ENCODE measurements around the gene WSCD2.

WSCD2 gene

DNA sequence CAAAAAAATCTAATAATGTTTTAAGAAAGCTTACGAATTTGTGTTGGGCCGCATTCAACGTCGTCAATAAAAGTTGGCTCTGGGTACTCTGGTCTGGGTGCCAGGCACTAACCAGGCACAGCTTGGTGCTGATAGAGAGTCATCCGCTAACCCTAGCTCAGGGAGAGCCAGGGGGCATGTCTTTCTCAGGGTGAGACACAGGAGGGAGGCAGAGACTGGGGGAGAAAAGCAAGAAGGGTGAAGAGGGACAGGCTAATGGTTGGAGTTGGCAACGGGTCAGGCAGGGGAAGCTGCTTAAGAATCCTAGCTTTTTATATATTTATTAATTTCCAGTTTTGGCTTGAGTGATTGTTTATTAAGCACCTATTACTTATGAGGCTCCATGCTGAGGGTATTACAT lies 105.1 kb downstream of the WSCD2 start:
- H3K27ac ChIP-seq (ENCODE audit: low read depth, low read length): no peak overlapping the region
- no peak overlapping the region for H3K4me3 ChIP-seq (ENCODE audit: low read depth in 1 of 5, low read length in 5 of 5)
- H3K9me3 ChIP-seq (ENCODE audit: control insufficient read depth in 5 of 5, low read length in 5 of 5): peaks cover 3 to 8% (median 6%) of the 10 kb centered on the region in 5 donors
- no peak overlapping the region for H3K9ac ChIP-seq (ENCODE audit: low read length in 5 of 5)
- no peaks in the 10 kb centered on the region for H3K4me1 ChIP-seq (ENCODE audit: control insufficient read depth in 5 of 5, insufficient read depth in 5 of 5, low read length in 5 of 5)
- H3K27me3 ChIP-seq (ENCODE audit: control insufficient read depth in 5 of 5, insufficient read depth in 4 of 5, low read length in 5 of 5): peaks cover 0 to 6% (median 5%) of the 10 kb centered on the region in 5 donors
- no peaks in the 10 kb centered on the region for H3K36me3 ChIP-seq (ENCODE audit: control insufficient read depth in 5 of 5, insufficient read depth in 5 of 5, low read length in 5 of 5)

GRCh38 chr12:108235197-108235984 lies 106.3 kb downstream of the WSCD2 start:
- Histone ChIP-seq H3K27ac (ENCODE audit: low read depth, low read length) (no peak overlapping the region), H3K27me3 (ENCODE audit: control insufficient read depth in 5 of 5, insufficient read depth in 4 of 5, low read length in 5 of 5) (peaks cover 0 to 13% (median 7%) of the 10 kb centered on the region in 5 donors), H3K4me1 (ENCODE audit: control insufficient read depth in 5 of 5, insufficient read depth in 5 of 5, low read length in 5 of 5) (no peaks in the 10 kb centered on the region), H3K4me3 (ENCODE audit: low read depth in 1 of 5, low read length in 5 of 5) (no peak overlapping the region), H3K9me3 (ENCODE audit: control insufficient read depth in 5 of 5, low read length in 5 of 5) (peaks cover 3 to 8% (median 6%) of the 10 kb centered on the region in 5 donors), H3K9ac (ENCODE audit: low read length in 5 of 5) (no peak overlapping the region), H3K36me3 (ENCODE audit: control insufficient read depth in 5 of 5, insufficient read depth in 5 of 5, low read length in 5 of 5) (no peaks in the 10 kb centered on the region)

DNA sequence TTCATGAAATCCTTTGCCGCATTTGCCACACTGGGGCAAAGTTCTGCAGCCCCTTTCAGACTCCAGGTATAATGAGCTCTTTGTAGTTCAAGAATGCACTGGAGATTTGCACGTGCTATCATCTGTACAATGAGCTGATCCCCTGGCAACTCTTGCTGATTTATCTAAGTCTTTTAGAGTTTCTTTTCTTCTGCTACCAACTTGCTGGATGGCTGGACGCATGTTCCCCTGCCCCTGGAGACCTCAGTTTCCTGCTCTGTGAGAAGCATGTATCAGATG lies 106.8 kb downstream of the WSCD2 start:
- no peak overlapping the region for H3K9ac ChIP-seq (ENCODE audit: low read length in 5 of 5)
- H3K27ac ChIP-seq (ENCODE audit: low read depth, low read length): no peak overlapping the region
- no peaks in the 10 kb centered on the region for H3K4me1 ChIP-seq (ENCODE audit: control insufficient read depth in 5 of 5, insufficient read depth in 5 of 5, low read length in 5 of 5)
- peaks cover 3 to 8% (median 6%) of the 10 kb centered on the region in 5 donors for H3K9me3 ChIP-seq (ENCODE audit: control insufficient read depth in 5 of 5, low read length in 5 of 5)
- H3K36me3 ChIP-seq (ENCODE audit: control insufficient read depth in 5 of 5, insufficient read depth in 5 of 5, low read length in 5 of 5): no peaks in the 10 kb centered on the region
- H3K27me3 ChIP-seq (ENCODE audit: control insufficient read depth in 5 of 5, insufficient read depth in 4 of 5, low read length in 5 of 5): peaks cover 0 to 17% (median 8%) of the 10 kb centered on the region in 5 donors
- H3K4me3 ChIP-seq (ENCODE audit: low read depth in 1 of 5, low read length in 5 of 5): no peak overlapping the region

DNA sequence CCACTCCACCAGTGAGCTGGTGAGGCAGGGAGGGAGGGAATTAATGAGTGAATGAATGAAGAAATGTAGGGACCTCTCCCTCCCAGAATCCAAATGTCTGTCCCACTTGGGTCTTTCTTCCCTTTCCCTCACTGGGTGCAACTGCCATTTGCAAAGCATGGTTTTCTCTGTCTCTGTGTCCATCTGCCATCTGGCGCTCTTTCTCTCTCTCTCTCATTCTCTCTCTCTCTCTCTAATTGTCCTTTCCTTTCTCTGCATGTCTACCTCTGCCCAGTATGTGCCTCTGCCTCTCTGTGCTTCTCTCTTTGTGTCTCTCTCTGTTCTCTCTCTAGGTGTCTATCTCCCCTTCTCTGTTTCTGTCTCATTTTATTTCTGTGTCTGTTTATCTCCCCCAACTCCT lies 107.3 kb downstream of the WSCD2 start:
- Histone ChIP-seq H3K27ac (ENCODE audit: low read depth, low read length) (no peak overlapping the region), H3K9me3 (ENCODE audit: control insufficient read depth in 5 of 5, low read length in 5 of 5) (peaks cover 3 to 8% (median 6%) of the 10 kb centered on the region in 5 donors), H3K4me3 (ENCODE audit: low read depth in 1 of 5, low read length in 5 of 5) (no peak overlapping the region), H3K27me3 (ENCODE audit: control insufficient read depth in 5 of 5, insufficient read depth in 4 of 5, low read length in 5 of 5) (peaks cover 0 to 17% (median 8%) of the 10 kb centered on the region in 5 donors), H3K4me1 (ENCODE audit: control insufficient read depth in 5 of 5, insufficient read depth in 5 of 5, low read length in 5 of 5) (no peaks in the 10 kb centered on the region), H3K9ac (ENCODE audit: low read length in 5 of 5) (no peak overlapping the region), H3K36me3 (ENCODE audit: control insufficient read depth in 5 of 5, insufficient read depth in 5 of 5, low read length in 5 of 5) (no peaks in the 10 kb centered on the region)

DNA sequence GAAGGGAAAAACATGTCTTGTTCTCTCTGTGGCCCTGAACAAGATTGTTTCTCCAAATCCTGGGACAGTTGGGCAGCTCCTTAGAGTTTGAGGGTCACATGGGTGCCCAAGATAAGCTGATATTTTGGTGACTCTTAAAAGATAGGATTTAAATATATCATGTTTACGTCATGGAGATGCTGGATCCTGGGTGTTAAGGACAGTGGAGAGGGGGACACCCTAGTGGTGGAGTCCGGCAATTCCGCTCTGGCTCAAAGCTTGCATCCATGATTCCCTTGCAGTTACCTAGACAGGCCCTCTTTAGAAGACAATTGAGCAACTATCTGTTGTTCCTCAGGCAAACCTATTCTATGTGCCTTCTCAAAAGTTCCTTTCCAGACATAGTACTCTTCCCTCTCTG lies 108.2 kb downstream of the WSCD2 start:
- Histone ChIP-seq H3K4me3 (ENCODE audit: low read depth in 1 of 5, low read length in 5 of 5) (no peak overlapping the region), H3K27me3 (ENCODE audit: control insufficient read depth in 5 of 5, insufficient read depth in 4 of 5, low read length in 5 of 5) (peaks cover 0 to 17% (median 8%) of the 10 kb centered on the region in 5 donors), H3K4me1 (ENCODE audit: control insufficient read depth in 5 of 5, insufficient read depth in 5 of 5, low read length in 5 of 5) (no peaks in the 10 kb centered on the region), H3K9me3 (ENCODE audit: control insufficient read depth in 5 of 5, low read length in 5 of 5) (peaks cover 3 to 8% (median 6%) of the 10 kb centered on the region in 5 donors), H3K27ac (ENCODE audit: low read depth, low read length) (no peak overlapping the region), H3K36me3 (ENCODE audit: control insufficient read depth in 5 of 5, insufficient read depth in 5 of 5, low read length in 5 of 5) (no peaks in the 10 kb centered on the region), H3K9ac (ENCODE audit: low read length in 5 of 5) (no peak overlapping the region)

GRCh38 chr12:108238474-108238873 lies 109.4 kb downstream of the WSCD2 start:
- Histone ChIP-seq H3K27ac (ENCODE audit: low read depth, low read length) (no peak overlapping the region), H3K4me3 (ENCODE audit: low read depth in 1 of 5, low read length in 5 of 5) (no peak overlapping the region), H3K9ac (ENCODE audit: low read length in 5 of 5) (no peak overlapping the region), H3K27me3 (ENCODE audit: control insufficient read depth in 5 of 5, insufficient read depth in 4 of 5, low read length in 5 of 5) (peaks cover 0 to 17% (median 8%) of the 10 kb centered on the region in 5 donors), H3K4me1 (ENCODE audit: control insufficient read depth in 5 of 5, insufficient read depth in 5 of 5, low read length in 5 of 5) (no peaks in the 10 kb centered on the region), H3K9me3 (ENCODE audit: control insufficient read depth in 5 of 5, low read length in 5 of 5) (peaks cover 3 to 8% (median 6%) of the 10 kb centered on the region in 5 donors), H3K36me3 (ENCODE audit: control insufficient read depth in 5 of 5, insufficient read depth in 5 of 5, low read length in 5 of 5) (no peaks in the 10 kb centered on the region)

GRCh38 chr12:108239378-108239777 lies 110.3 kb downstream of the WSCD2 start:
- H3K9ac ChIP-seq (ENCODE audit: low read length in 5 of 5): no peak overlapping the region
- H3K27me3 ChIP-seq (ENCODE audit: control insufficient read depth in 5 of 5, insufficient read depth in 4 of 5, low read length in 5 of 5): peaks cover 0 to 17% (median 8%) of the 10 kb centered on the region in 5 donors
- no peaks in the 10 kb centered on the region for H3K36me3 ChIP-seq (ENCODE audit: control insufficient read depth in 5 of 5, insufficient read depth in 5 of 5, low read length in 5 of 5)
- peaks cover 3 to 8% (median 6%) of the 10 kb centered on the region in 5 donors for H3K9me3 ChIP-seq (ENCODE audit: control insufficient read depth in 5 of 5, low read length in 5 of 5)
- H3K4me1 ChIP-seq (ENCODE audit: control insufficient read depth in 5 of 5, insufficient read depth in 5 of 5, low read length in 5 of 5): no peaks in the 10 kb centered on the region
- H3K4me3 ChIP-seq (ENCODE audit: low read depth in 1 of 5, low read length in 5 of 5): no peak overlapping the region
- H3K27ac ChIP-seq (ENCODE audit: low read depth, low read length): no peak overlapping the region

- Histone ChIP-seq H3K36me3 (ENCODE audit: control insufficient read depth in 5 of 5, insufficient read depth in 5 of 5, low read length in 5 of 5) (no peaks in the 10 kb centered on the region), H3K4me3 (ENCODE audit: low read depth in 1 of 5, low read length in 5 of 5) (no peak overlapping the region), H3K4me1 (ENCODE audit: control insufficient read depth in 5 of 5, insufficient read depth in 5 of 5, low read length in 5 of 5) (no peaks in the 10 kb centered on the region), H3K27ac (ENCODE audit: low read depth, low read length) (no peak overlapping the region), H3K9ac (ENCODE audit: low read length in 5 of 5) (no peak overlapping the region), H3K9me3 (ENCODE audit: control insufficient read depth in 5 of 5, low read length in 5 of 5) (peaks cover 3 to 8% (median 6%) of the 10 kb centered on the region in 5 donors), H3K27me3 (ENCODE audit: control insufficient read depth in 5 of 5, insufficient read depth in 4 of 5, low read length in 5 of 5) (peaks cover 0 to 17% (median 8%) of the 10 kb centered on the region in 5 donors)
Measured at GRCh38 chr12:108240027-108240785, 111.1 kb downstream of the WSCD2 start.

GRCh38 chr12:108240928-108241327 lies 111.8 kb downstream of the WSCD2 start:
- Histone ChIP-seq H3K9me3 (ENCODE audit: control insufficient read depth in 5 of 5, low read length in 5 of 5) (peaks cover 3 to 8% (median 6%) of the 10 kb centered on the region in 5 donors), H3K36me3 (ENCODE audit: control insufficient read depth in 5 of 5, insufficient read depth in 5 of 5, low read length in 5 of 5) (no peaks in the 10 kb centered on the region), H3K27me3 (ENCODE audit: control insufficient read depth in 5 of 5, insufficient read depth in 4 of 5, low read length in 5 of 5) (peaks cover 0 to 17% (median 7%) of the 10 kb centered on the region in 5 donors), H3K27ac (ENCODE audit: low read depth, low read length) (no peak overlapping the region), H3K4me3 (ENCODE audit: low read depth in 1 of 5, low read length in 5 of 5) (no peak overlapping the region), H3K4me1 (ENCODE audit: control insufficient read depth in 5 of 5, insufficient read depth in 5 of 5, low read length in 5 of 5) (no peaks in the 10 kb centered on the region), H3K9ac (ENCODE audit: low read length in 5 of 5) (no peak overlapping the region)

Measured in subcutaneous abdominal adipose tissue (tissue), 5 donors.